SIG-M5 treated with dmso at 0.1 percent for 504 hours (cell line): ENCODE measurements around the gene AK8.

Source experiments
- DNase-seq: peaks from one replicate; lab custom pipeline; 2025; ENCODE audit not compliant: unreplicated experiment; lab: John Stamatoyannopoulos, UW

The AK8 gene

GRCh38 chr9:132826621-132827365, 51.3 kb downstream of the AK8 start:
- DNase-seq, result no peak

- no peak for DNase-seq
These were observed 52.0 kb downstream of the AK8 start for GRCh38 chr9:132826131-132826530.

- DNase-seq, result no peak
These were observed 52.7 kb downstream of the AK8 start for GRCh38 chr9:132825430-132825829.

- no peak for DNase-seq
These were observed 53.1 kb downstream of the AK8 start for GRCh38 chr9:132824951-132825350.

GRCh38 chr9:132824151-132824550, 53.9 kb downstream of the AK8 start:
- no peak for DNase-seq

- DNase-seq, result no peak
These were observed 54.5 kb downstream of the AK8 start for GRCh38 chr9:132823370-132824145.

- no peak for DNase-seq
These were observed 57.7 kb downstream of the AK8 start for GRCh38 chr9:132820169-132820944.

- no peak for DNase-seq
These were observed 59.5 kb downstream of the AK8 start for GRCh38 chr9:132818588-132818987.

GRCh38 chr9:132814937-132815336, 63.1 kb downstream of the AK8 start:
- DNase-seq, result no peak

GRCh38 chr9:132813115-132813771, 64.8 kb downstream of the AK8 start:
- no peak for DNase-seq

GRCh38 chr9:132811985-132812384, 66.1 kb downstream of the AK8 start:
- DNase-seq, result no peak

GRCh38 chr9:132810314-132810713, 67.8 kb downstream of the AK8 start:
- DNase-seq, result no peak

GRCh38 chr9:132809677-132810271, 68.3 kb downstream of the AK8 start:
- DNase-seq, result no peak

GRCh38 chr9:132808645-132809044, 69.4 kb downstream of the AK8 start:
- no peak for DNase-seq

GRCh38 chr9:132806723-132807421, 71.2 kb downstream of the AK8 start:
- peak; percentile 16 for DNase-seq

- DNase-seq, result no peak
These were observed 71.8 kb downstream of the AK8 start for GRCh38 chr9:132806306-132806705.

- no peak for DNase-seq
These were observed 73.3 kb downstream of the AK8 start for GRCh38 chr9:132804576-132805295.

GRCh38 chr9:132802121-132802795, 75.8 kb downstream of the AK8 start:
- no peak for DNase-seq

GRCh38 chr9:132801659-132802058, 76.4 kb downstream of the AK8 start:
- DNase-seq, result no peak
